Activated T-helper 1 cell treated with anti-CD3 and anti-CD28 coated beads, Interleukin-12 subunit alpha, Interleukin-12 subunit beta, Interleukin-2, Interleukin-4 antibody, amounts not matched to agents 30 ng/mL and 10 ng/mL and 1 ng/mL, durations not matched to agents 14 hours and 24 hours and 36 hours (primary cell): ENCODE data around the gene HSPA4. TPM values are rescaled to one million over a fixed set of nuclear protein-coding genes. Genes with fewer than 3 reads are reported as not detected.
A peak's percentile ranks its signal among the peaks of the same experiment; 100 is the strongest.
"Not testable (repeated sequence)": the region's sequence is repeated elsewhere in the genome, so short reads cannot be mapped to it uniquely, and the experiment has no call there.

ENCODE experiments used
- DNase-seq: peaks from one replicate; pipeline ENCODE4 v3.0.0; 2021; ENCODE audit warnings: low spot score
- H3K27ac Mint-ChIP-seq: one replicate; pipeline ENCODE4 v1.8.0; 2021; ENCODE audit warnings: mild to moderate bottlenecking, mixed read lengths
- H3K27me3 Mint-ChIP-seq: one replicate; pipeline ENCODE4 v1.8.0; 2022; ENCODE audit warnings: mild to moderate bottlenecking, moderate library complexity, mixed read lengths; ENCODE audit not compliant: insufficient read depth
- H3K36me3 Mint-ChIP-seq: one replicate; pipeline ENCODE4 v1.8.0; 2021; ENCODE audit warnings: low read depth, mixed read lengths
- H3K4me1 Mint-ChIP-seq: one replicate; pipeline ENCODE4 v1.8.0; 2021; ENCODE audit warnings: low read depth, mixed read lengths
- H3K4me3 Mint-ChIP-seq: one replicate; pipeline ENCODE4 v1.8.0; 2021; ENCODE audit warnings: mild to moderate bottlenecking, moderate library complexity, mixed read lengths
- H3K9me3 Mint-ChIP-seq: one replicate; pipeline ENCODE4 v1.8.0; 2021; ENCODE audit warnings: mixed read lengths
- intact Hi-C: fragments of 100-400 bp; cut with micrococcal nuclease; formaldehyde crosslinking; loops from one replicate; pipeline ENCODE4 v1.15.1; 2024
- total RNA-seq: library from RNA; stranded (reverse); gene quantifications from 2 replicates; pipeline ENCODE4 v1.2.3, GENCODE V29; 2022

HSPA4 gene
- total RNA-seq, 1 donor from 2014 or later: 244 TPM

- no peaks in the 10 kb centered on the region for H3K9me3 Mint-ChIP-seq
- no peaks in the 10 kb centered on the region for H3K4me1 Mint-ChIP-seq
- peaks cover 12% of the 10 kb centered on the region for H3K27me3 Mint-ChIP-seq
- DNase-seq: no peak
- intact Hi-C loops: no loop called here
- no peak overlapping the region for H3K4me3 Mint-ChIP-seq
- H3K27ac Mint-ChIP-seq: no peak overlapping the region
- H3K36me3 Mint-ChIP-seq: no peaks in the 10 kb centered on the region
Observed at GRCh38 chr5:133034064-133034463, 17.7 kb upstream of the HSPA4 start.

- intact Hi-C loops: no loop called here
- no peak overlapping the region for H3K4me3 Mint-ChIP-seq
- H3K4me1 Mint-ChIP-seq: no peaks in the 10 kb centered on the region
- no peaks in the 10 kb centered on the region for H3K36me3 Mint-ChIP-seq
- no peak for DNase-seq
- no peak overlapping the region for H3K27ac Mint-ChIP-seq
- no peaks in the 10 kb centered on the region for H3K9me3 Mint-ChIP-seq
- peaks cover 8% of the 10 kb centered on the region for H3K27me3 Mint-ChIP-seq
Observed at GRCh38 chr5:133035224-133035623, 16.6 kb upstream of the HSPA4 start.

GRCh38 chr5:133036677-133037076 lies 15.1 kb upstream of the HSPA4 start:
- H3K4me1 Mint-ChIP-seq, H3K9me3 Mint-ChIP-seq, intact Hi-C loops, DNase-seq, H3K4me3 Mint-ChIP-seq, H3K27ac Mint-ChIP-seq, H3K27me3 Mint-ChIP-seq, H3K36me3 Mint-ChIP-seq: not testable (repeated sequence)

- intact Hi-C loops: no loop called here
- Mint-ChIP-seq H3K27me3 (no peaks in the 10 kb centered on the region), H3K36me3 (no peaks in the 10 kb centered on the region), H3K4me1 (no peaks in the 10 kb centered on the region), H3K4me3 (no peak overlapping the region), H3K9me3 (no peaks in the 10 kb centered on the region), H3K27ac (no peak overlapping the region)
- DNase-seq: no peak
Observed at GRCh38 chr5:133041157-133041784, 10.5 kb upstream of the HSPA4 start.

GRCh38 chr5:133041910-133042309 lies 9.9 kb upstream of the HSPA4 start:
- DNase-seq: no peak
- intact Hi-C loops: no loop called here
- Mint-ChIP-seq H3K36me3 (no peaks in the 10 kb centered on the region), H3K27me3 (peaks cover under 1% of the 10 kb centered on the region), H3K27ac (no peak overlapping the region), H3K9me3 (no peaks in the 10 kb centered on the region), H3K4me1 (no peaks in the 10 kb centered on the region), H3K4me3 (no peak overlapping the region)

GRCh38 chr5:133046560-133046959 lies 5.3 kb upstream of the HSPA4 start:
- H3K36me3 Mint-ChIP-seq, H3K9me3 Mint-ChIP-seq, DNase-seq, H3K27me3 Mint-ChIP-seq, intact Hi-C loops, H3K27ac Mint-ChIP-seq, H3K4me3 Mint-ChIP-seq: not testable (repeated sequence)
- peaks cover 19% of the 10 kb centered on the region for H3K4me1 Mint-ChIP-seq

- Mint-ChIP-seq H3K36me3 (peaks cover 7% of the 10 kb centered on the region), H3K27ac (no peak overlapping the region), H3K4me3 (no peak overlapping the region), H3K9me3 (no peaks in the 10 kb centered on the region), H3K27me3 (peaks cover 2% of the 10 kb centered on the region), H3K4me1 (peaks cover 19% of the 10 kb centered on the region)
- intact Hi-C loops: no loop called here
- no peak for DNase-seq
Observed at GRCh38 chr5:133047404-133047803, 4.4 kb upstream of the HSPA4 start.

- Mint-ChIP-seq H3K36me3 (peaks cover 14% of the 10 kb centered on the region), H3K4me1 (peaks cover 24% of the 10 kb centered on the region), H3K4me3 (peak overlapping the region; percentile 50), H3K27ac (peak overlapping the region; percentile 61), H3K27me3 (peaks cover 2% of the 10 kb centered on the region), H3K9me3 (no peaks in the 10 kb centered on the region)
- intact Hi-C loops: no loop called here
- DNase-seq: no peak
Observed at GRCh38 chr5:133048993-133049725, 2.7 kb upstream of the HSPA4 start.

GRCh38 chr5:133049726-133050048 lies 2.1 kb upstream of the HSPA4 start:
- Mint-ChIP-seq H3K4me3 (peak overlapping the region; percentile 50), H3K27me3 (peaks cover 2% of the 10 kb centered on the region), H3K9me3 (no peaks in the 10 kb centered on the region), H3K36me3 (peaks cover 14% of the 10 kb centered on the region), H3K27ac (peak overlapping the region; percentile 61), H3K4me1 (peaks cover 26% of the 10 kb centered on the region)
- intact Hi-C loops: loop anchor here (2.0 to 10.0 kb wide), 6 partner anchors 552 to 1599 kb away; partner anchors contain the start of genes C5orf15, PPP2CA, RAPGEF6 and SEC24A
- no peak for DNase-seq

GRCh38 chr5:133050521-133050920 lies 1.3 kb upstream of the HSPA4 start:
- Mint-ChIP-seq H3K4me1 (peaks cover 34% of the 10 kb centered on the region), H3K36me3 (peaks cover 18% of the 10 kb centered on the region), H3K27ac (peak overlapping the region; percentile 100), H3K4me3 (peak overlapping the region; percentile 96), H3K9me3 (no peaks in the 10 kb centered on the region), H3K27me3 (peaks cover 2% of the 10 kb centered on the region)
- no peak for DNase-seq
- intact Hi-C loops: loop anchor here (2.0 to 10.0 kb wide), 6 partner anchors 553 to 1598 kb away; partner anchors contain the start of genes C5orf15, PPP2CA, RAPGEF6 and SEC24A

- Mint-ChIP-seq H3K4me1 (peaks cover 39% of the 10 kb centered on the region), H3K9me3 (no peaks in the 10 kb centered on the region), H3K27me3 (peaks cover 2% of the 10 kb centered on the region), H3K4me3 (peak overlapping the region; percentile 96), H3K36me3 (peaks cover 21% of the 10 kb centered on the region), H3K27ac (peak overlapping the region; percentile 100)
- no peak for DNase-seq
- intact Hi-C loops: loop anchor here (1.0 to 10.0 kb wide), 11 partner anchors 25 to 1598 kb away; partner anchors contain the start of genes AFF4, C5orf15, GDF9 and KIF3A
Observed at GRCh38 chr5:133051061-133051541, 712 bp upstream of the HSPA4 start.

- peak; percentile 53 for DNase-seq
- intact Hi-C loops: loop anchor here (2.0 to 10.0 kb wide), 6 partner anchors 26 to 1686 kb away; partner anchors contain the start of genes C5orf15, CAMLG, PPP2CA and RAPGEF6
- peaks cover 46% of the 10 kb centered on the region for H3K4me1 Mint-ChIP-seq
- no peaks in the 10 kb centered on the region for H3K27me3 Mint-ChIP-seq
- no peaks in the 10 kb centered on the region for H3K9me3 Mint-ChIP-seq
- H3K4me3 Mint-ChIP-seq: peak overlapping the region; percentile 96
- peaks cover 21% of the 10 kb centered on the region for H3K36me3 Mint-ChIP-seq
- peak overlapping the region; percentile 100 for H3K27ac Mint-ChIP-seq
Observed at GRCh38 chr5:133052317-133053175, 733 bp downstream of the HSPA4 start.
